Activated T-cell treated with anti-CD3 and anti-CD28 coated beads, Interleukin-2, amount 50 U/mL, for 72 hours (primary cell): ENCODE results near the gene ALG5. TPM values are rescaled to one million over a fixed set of nuclear protein-coding genes. Genes with fewer than 3 reads are reported as not detected.
A peak's percentile ranks its signal among the peaks of the same experiment; 100 is the strongest.

ENCODE experiments used
- ATAC-seq, 2 donors: fragments of 150-1000 bp; cut with Tn5 transposase; replicated peaks in 1 of 2; 2 replicates each; pipeline ENCODE4 v1.10.0; 2021; ENCODE audit warnings: moderate library complexity in 2 of 2, mild to moderate bottlenecking in 1 of 2
- DNase-seq, 2 donors: peaks; one replicate each; pipeline ENCODE4 v3.0.0; 2021 to 2022; ENCODE audit warnings: mixed read lengths in 1 of 2
- H3K27ac Mint-ChIP-seq: one replicate; pipeline ENCODE4 v1.8.0; 2022; ENCODE audit warnings: mild to moderate bottlenecking, moderate library complexity, mixed read lengths
- H3K27me3 Mint-ChIP-seq: one replicate; pipeline ENCODE4 v1.8.0; 2022; ENCODE audit warnings: low read depth, mixed read lengths
- H3K36me3 Mint-ChIP-seq, 2 donors: one replicate each; pipeline ENCODE4 v1.8.0; 2022; ENCODE audit warnings: mixed read lengths in 2 of 2, mild to moderate bottlenecking in 1 of 2; ENCODE audit not compliant: insufficient read depth in 2 of 2
- H3K4me1 Mint-ChIP-seq: one replicate; pipeline ENCODE4 v1.8.0; 2022; ENCODE audit warnings: low read depth, mixed read lengths
- H3K4me3 Mint-ChIP-seq, 2 donors: one replicate each; pipeline ENCODE4 v1.8.0; 2022; ENCODE audit warnings: mild to moderate bottlenecking in 2 of 2, mixed read lengths in 2 of 2, moderate library complexity in 2 of 2
- H3K9me3 Mint-ChIP-seq, 2 donors: one replicate each; pipeline ENCODE4 v1.8.0; 2022; ENCODE audit warnings: mixed read lengths in 2 of 2
- total RNA-seq, 2 donors: library from RNA; stranded (reverse); gene quantifications; one replicate each; pipeline ENCODE4 v1.2.3, GENCODE V29; 2022

The ALG5 gene
- total RNA-seq, 2 donors from 2014 or later: 31.7 to 38.3 TPM

DNA sequence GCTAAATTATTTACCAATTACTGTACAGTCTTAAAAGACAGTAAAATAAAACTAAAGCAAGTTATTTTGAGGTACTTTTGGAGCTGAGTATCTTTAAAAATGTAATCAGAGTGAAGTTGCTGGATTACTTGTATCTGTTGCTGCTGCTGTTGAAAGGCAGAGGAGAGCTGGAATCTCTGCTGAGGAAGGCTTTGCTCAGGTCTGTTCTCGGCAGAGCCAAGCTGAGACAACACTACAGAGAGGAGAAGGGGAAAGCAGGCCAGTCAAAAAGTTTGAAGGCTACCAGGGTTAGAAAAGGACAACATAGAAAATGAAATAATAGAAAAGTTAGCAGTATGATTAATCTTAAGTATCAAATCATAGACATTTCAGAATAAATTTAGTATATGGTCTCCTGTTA is 11.3 kb upstream of the ALG5 start:
- Mint-ChIP-seq H3K27me3 (no peaks in the 10 kb centered on the region), H3K36me3 (peaks cover 9 to 44% of the 10 kb centered on the region in 2 donors), H3K4me3 (no peak overlapping the region), H3K9me3 (no peaks in the 10 kb centered on the region), H3K4me1 (peaks cover 18% of the 10 kb centered on the region), H3K27ac (peak overlapping the region; percentile 94)
- no peak for ATAC-seq
- no peak for DNase-seq

- DNase-seq (no peak), ATAC-seq (no peak)
- H3K36me3 Mint-ChIP-seq: peaks cover 7 to 41% of the 10 kb centered on the region in 2 donors
- H3K4me1 Mint-ChIP-seq: peaks cover 23% of the 10 kb centered on the region
- no peak overlapping the region for H3K4me3 Mint-ChIP-seq
- H3K27ac Mint-ChIP-seq: peak overlapping the region; percentile 75
- H3K9me3 Mint-ChIP-seq: no peaks in the 10 kb centered on the region
- no peaks in the 10 kb centered on the region for H3K27me3 Mint-ChIP-seq
Observed at GRCh38 chr13:37009692-37010091, 10.6 kb upstream of the ALG5 start.

GRCh38 chr13:37001921-37002250 is 2.7 kb upstream of the ALG5 start:
- Mint-ChIP-seq H3K27ac (peak overlapping the region; percentile 91), H3K4me3 (peak overlapping the region; percentile 98 to 100), H3K27me3 (no peaks in the 10 kb centered on the region), H3K9me3 (no peaks in the 10 kb centered on the region), H3K36me3 (peaks cover 7 to 31% of the 10 kb centered on the region in 2 donors), H3K4me1 (peaks cover 35% of the 10 kb centered on the region)
- DNase-seq: no peak
- no peak for ATAC-seq

GRCh38 chr13:36998624-36999041 is 507 bp downstream of the ALG5 start:
- Mint-ChIP-seq H3K9me3 (no peaks in the 10 kb centered on the region), H3K4me1 (peaks cover 43% of the 10 kb centered on the region), H3K36me3 (peaks cover 13 to 31% of the 10 kb centered on the region in 2 donors), H3K27ac (peak overlapping the region; percentile 98), H3K4me3 (peak overlapping the region; percentile 98 to 100), H3K27me3 (no peaks in the 10 kb centered on the region)
- ATAC-seq (no peak), DNase-seq (peak; percentile 16 to 21)

DNA sequence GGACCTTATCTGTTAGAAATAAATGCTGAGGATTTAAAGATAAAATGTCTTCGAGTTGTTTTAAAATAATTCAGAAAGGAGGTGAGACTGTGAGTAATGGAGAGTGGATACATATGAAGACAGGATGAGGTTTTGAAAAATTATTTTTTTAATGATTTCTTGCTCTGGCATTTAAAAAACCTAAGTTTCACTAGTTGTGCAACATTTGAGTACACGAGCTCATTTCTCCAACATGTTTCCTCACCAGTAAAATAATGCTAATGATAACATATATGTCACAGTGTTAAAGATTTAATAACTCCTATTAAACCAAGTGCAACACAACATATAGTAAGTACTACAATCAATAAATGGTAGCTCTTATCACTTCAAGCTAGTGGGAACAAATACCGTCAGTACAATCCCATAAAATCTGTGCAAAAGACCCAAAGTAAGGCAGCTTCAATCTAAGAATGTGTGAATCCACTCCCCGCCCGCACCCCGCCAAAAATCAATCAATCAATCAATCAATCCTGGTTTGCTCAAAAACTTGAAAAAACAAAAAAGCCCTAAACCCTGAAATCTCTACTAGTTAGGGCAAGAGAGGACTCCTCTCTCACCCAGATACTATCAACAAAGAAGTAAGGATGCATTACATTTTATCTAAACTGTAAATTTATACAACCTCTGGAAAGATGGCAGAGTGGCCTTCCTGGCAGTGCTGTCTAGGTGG is 1.3 kb downstream of the ALG5 start:
- Mint-ChIP-seq H3K27me3 (no peaks in the 10 kb centered on the region), H3K9me3 (no peaks in the 10 kb centered on the region), H3K4me3 (peak overlapping the region; percentile 98 to 100), H3K27ac (peak overlapping the region; percentile 98), H3K36me3 (peaks cover 13 to 27% of the 10 kb centered on the region in 2 donors), H3K4me1 (peaks cover 37% of the 10 kb centered on the region)
- ATAC-seq (no peak), DNase-seq (no peak)

DNA sequence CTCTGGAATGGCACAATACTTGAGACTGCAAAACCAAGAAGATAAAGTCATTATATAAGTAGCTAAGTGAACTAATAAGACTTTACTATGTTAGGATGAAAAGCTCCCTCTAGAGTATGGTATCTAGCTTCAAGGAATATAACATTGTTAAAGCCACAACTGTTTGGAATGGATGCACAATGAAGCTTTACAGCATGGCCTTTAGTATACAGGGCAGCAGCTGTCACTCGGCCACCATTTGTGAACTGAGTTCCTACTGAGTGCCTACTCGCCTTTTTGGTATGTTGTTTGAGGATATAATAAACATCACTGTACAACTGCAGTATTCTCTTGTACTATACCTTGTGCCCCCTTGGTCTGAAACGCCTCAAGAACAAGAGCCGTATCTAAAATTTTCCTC is 6.8 kb downstream of the ALG5 start:
- H3K27ac Mint-ChIP-seq: no peak overlapping the region
- H3K4me1 Mint-ChIP-seq: peaks cover 18% of the 10 kb centered on the region
- H3K27me3 Mint-ChIP-seq: no peaks in the 10 kb centered on the region
- DNase-seq: no peak
- peaks cover 12 to 50% of the 10 kb centered on the region in 2 donors for H3K36me3 Mint-ChIP-seq
- H3K4me3 Mint-ChIP-seq: no peak overlapping the region
- H3K9me3 Mint-ChIP-seq: no peaks in the 10 kb centered on the region
- ATAC-seq: no peak

- no peaks in the 10 kb centered on the region for H3K4me1 Mint-ChIP-seq
- ATAC-seq (no peak), DNase-seq (no peak)
- no peak overlapping the region for H3K4me3 Mint-ChIP-seq
- no peaks in the 10 kb centered on the region for H3K27me3 Mint-ChIP-seq
- H3K9me3 Mint-ChIP-seq: no peaks in the 10 kb centered on the region
- no peak overlapping the region for H3K27ac Mint-ChIP-seq
- H3K36me3 Mint-ChIP-seq: peaks cover 8 to 34% of the 10 kb centered on the region in 2 donors
Observed at GRCh38 chr13:36986462-36987240, 12.5 kb downstream of the ALG5 start.

GRCh38 chr13:36981156-36981743 is 17.9 kb downstream of the ALG5 start:
- Mint-ChIP-seq H3K4me1 (no peaks in the 10 kb centered on the region), H3K27ac (peak overlapping the region; percentile 26), H3K9me3 (peaks cover 0 to 2% of the 10 kb centered on the region in 2 donors), H3K27me3 (no peaks in the 10 kb centered on the region), H3K36me3 (peaks cover 5 to 12% of the 10 kb centered on the region in 2 donors), H3K4me3 (no peak overlapping the region)
- DNase-seq: no peak
- no peak for ATAC-seq

DNA sequence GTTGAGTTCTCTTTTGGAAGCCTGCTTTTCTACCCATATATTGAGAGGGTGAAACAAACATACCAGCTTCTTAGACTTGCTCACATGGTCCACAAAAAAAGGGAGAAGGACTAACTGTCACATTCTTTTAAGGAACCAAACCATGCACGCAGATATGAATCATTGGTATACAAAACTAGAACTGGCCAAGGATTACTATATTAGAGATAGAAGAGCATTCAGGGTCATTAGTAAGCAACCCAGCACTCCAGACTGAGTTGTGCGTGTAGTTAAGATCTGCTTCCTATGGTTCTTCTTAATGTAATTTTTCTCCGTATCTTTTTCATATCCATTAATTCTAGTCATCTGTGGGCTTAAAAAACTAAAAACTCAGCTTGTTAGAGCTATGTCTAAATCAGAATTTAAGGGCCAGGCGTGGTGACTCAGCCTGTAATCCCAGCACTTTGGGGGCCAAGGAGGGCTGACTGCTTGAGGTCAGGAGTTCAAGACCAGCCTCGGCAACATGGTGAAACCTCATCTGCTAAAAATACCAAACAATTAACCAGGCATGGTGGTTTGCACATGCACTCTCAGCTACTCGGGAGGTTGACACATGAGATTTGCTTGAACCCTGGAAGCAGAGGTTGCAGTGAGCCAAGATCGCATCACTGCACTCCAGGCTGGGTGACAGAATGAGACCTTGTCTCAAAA is 19.6 kb downstream of the ALG5 start:
- H3K27me3 Mint-ChIP-seq: no peaks in the 10 kb centered on the region
- no peak overlapping the region for H3K27ac Mint-ChIP-seq
- ATAC-seq (no peak), DNase-seq (no peak)
- peaks cover 6 to 18% of the 10 kb centered on the region in 2 donors for H3K36me3 Mint-ChIP-seq
- no peak overlapping the region for H3K4me3 Mint-ChIP-seq
- peaks cover 0 to 2% of the 10 kb centered on the region in 2 donors for H3K9me3 Mint-ChIP-seq
- no peaks in the 10 kb centered on the region for H3K4me1 Mint-ChIP-seq

DNA sequence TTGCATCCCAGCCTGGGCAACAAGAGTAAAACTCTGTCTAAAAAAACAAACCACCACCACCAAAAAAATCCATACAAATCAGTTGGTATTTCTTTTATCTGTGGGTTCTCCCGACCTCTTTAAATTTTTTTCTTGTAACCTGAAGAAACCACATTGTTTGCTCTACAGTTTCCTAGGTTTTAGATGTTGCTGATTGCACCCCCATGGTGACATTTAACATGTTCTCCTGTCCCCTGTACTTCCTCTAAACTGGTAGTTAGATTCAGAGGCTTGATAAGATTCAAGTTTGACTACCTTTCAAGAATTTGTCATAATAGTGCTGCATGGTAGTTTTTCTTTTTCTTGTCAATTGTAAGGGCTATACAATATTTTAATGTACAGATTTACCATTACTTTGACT is 24.0 kb downstream of the ALG5 start:
- H3K4me3 Mint-ChIP-seq: no peak overlapping the region
- no peaks in the 10 kb centered on the region for H3K4me1 Mint-ChIP-seq
- no peak for ATAC-seq
- no peaks in the 10 kb centered on the region for H3K27me3 Mint-ChIP-seq
- H3K27ac Mint-ChIP-seq: no peak overlapping the region
- peaks cover 10 to 28% of the 10 kb centered on the region in 2 donors for H3K36me3 Mint-ChIP-seq
- peaks cover 0 to 2% of the 10 kb centered on the region in 2 donors for H3K9me3 Mint-ChIP-seq
- DNase-seq: no peak

DNA sequence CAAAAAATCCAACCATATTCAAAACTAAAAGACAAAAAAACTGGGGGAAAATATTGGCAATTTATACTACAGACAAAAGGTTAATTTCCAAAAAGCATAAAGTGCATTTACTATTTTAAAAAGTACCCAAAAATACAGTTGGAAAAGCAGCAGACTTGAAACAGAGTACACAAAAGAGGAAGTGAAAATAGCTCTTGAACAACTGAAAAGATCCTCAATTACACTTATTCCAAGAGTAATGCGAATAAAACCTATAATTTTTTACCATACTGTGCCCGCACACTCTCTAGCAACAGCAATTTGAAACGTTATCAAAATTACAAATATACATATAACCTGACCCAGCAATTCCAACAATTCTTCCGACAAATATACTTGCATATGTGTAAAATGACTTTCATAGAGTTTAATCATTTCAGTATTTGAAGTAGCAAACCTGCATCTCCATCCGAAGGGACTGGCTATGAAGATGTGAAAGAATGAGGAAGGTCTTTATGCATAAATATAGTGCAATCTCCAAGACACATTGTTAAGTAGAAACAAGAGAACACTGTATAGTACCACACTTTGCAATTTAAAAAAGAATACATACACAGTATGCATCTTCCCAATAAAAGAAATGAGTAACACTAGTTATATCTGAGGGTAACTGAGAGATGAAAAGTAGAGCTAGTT is 25.4 kb downstream of the ALG5 start:
- ATAC-seq: no peak
- no peaks in the 10 kb centered on the region for H3K27me3 Mint-ChIP-seq

GRCh38 chr13:36973009-36973408 is 26.1 kb downstream of the ALG5 start:
- H3K9me3 Mint-ChIP-seq: peaks cover 0 to 2% of the 10 kb centered on the region in 2 donors
- no peaks in the 10 kb centered on the region for H3K4me1 Mint-ChIP-seq
- H3K4me3 Mint-ChIP-seq: no peak overlapping the region
- no peaks in the 10 kb centered on the region for H3K27me3 Mint-ChIP-seq
- H3K36me3 Mint-ChIP-seq: peaks cover 10 to 32% of the 10 kb centered on the region in 2 donors
- ATAC-seq: no peak
- no peak for DNase-seq
- H3K27ac Mint-ChIP-seq: peak overlapping the region; percentile 42

More for the DNA sequence above, 25.4 kb downstream of the ALG5 start:
- Mint-ChIP-seq H3K4me1 (no peaks in the 10 kb centered on the region), H3K4me3 (no peak overlapping the region), H3K9me3 (peaks cover 0 to 2% of the 10 kb centered on the region in 2 donors), H3K36me3 (peaks cover 10 to 32% of the 10 kb centered on the region in 2 donors), H3K27ac (peak overlapping the region; percentile 18)
- DNase-seq: no peak
